T-cell (primary cell): ENCODE data around the gene PLBD2. TPM values are rescaled to one million over a fixed set of nuclear protein-coding genes. Genes with fewer than 3 reads are reported as not detected.

Source experiments
- ATAC-seq, 4 experiments: fragments of 200-7000 bp in 3 of 4; fragments of 150-1000 bp in 1 of 4; cut with Tn5 transposase; replicated peaks in 1 of 4; 1 replicate in 3 of 4; 2 replicates in 1 of 4; pipeline ENCODE4 v1.10.0; 2021; ENCODE audit warnings: moderate library complexity in 3 of 4, mild to moderate bottlenecking in 2 of 4, moderate number of reproducible peaks in 1 of 4
- CTCF ChIA-PET, 2 donors: fragments of 300-600 bp; sonication (Branson Sonifier 250); formaldehyde crosslinking; loops; one replicate each; lab custom pipeline; 2022; ENCODE audit warnings: antibody characterized with exemption in 2 of 2; lab: Charles Lee
- POLR2A ChIA-PET, 2 donors: fragments of 300-600 bp; sonication (Branson Sonifier 250); formaldehyde crosslinking; loops; one replicate each; lab custom pipeline; 2022; ENCODE audit warnings: antibody characterized with exemption in 2 of 2; lab: Charles Lee
- DNase-seq, 35 experiments: peaks; one replicate each; pipeline versions ENCODE4 v3.0.0 to v3.0.0-alpha.2; 2013 to 2023
- H3K27ac ChIP-seq: one replicate; pipeline ENCODE4 v1.5.1; 2013; ENCODE audit warnings: low read length
- H3K27me3 ChIP-seq, 2 experiments: replicated peaks in 1 of 2; 1 replicate in 1 of 2; 2 replicates in 1 of 2; pipeline versions ENCODE4 v1.6.1 to v1.7.0; 2013; ENCODE audit warnings: low read length in 1 of 2, mixed read lengths in 1 of 2; ENCODE audit not compliant: control insufficient read depth in 2 of 2, insufficient read depth in 2 of 2; ENCODE audit errors: extremely low read depth in 1 of 2
- H3K36me3 ChIP-seq, 2 donors: 1 replicate in 1 of 2; 2 replicates in 1 of 2; pipeline versions ENCODE4 v1.6.1 to v1.7.0; 2013; ENCODE audit warnings: low read length in 1 of 2; ENCODE audit not compliant: control insufficient read depth in 2 of 2, insufficient read depth in 1 of 2; ENCODE audit errors: extremely low read depth in 1 of 2
- H3K4me1 ChIP-seq, 2 experiments: 1 replicate in 1 of 2; 2 replicates in 1 of 2; pipeline versions ENCODE4 v1.6.1 to v1.7.0; 2013; ENCODE audit warnings: low read length in 2 of 2, mixed read lengths in 1 of 2; ENCODE audit not compliant: insufficient read depth in 2 of 2, control insufficient read depth in 1 of 2; ENCODE audit errors: extremely low read depth in 1 of 2
- H3K4me3 ChIP-seq, 2 donors: 1 replicate in 1 of 2; 2 replicates in 1 of 2; pipeline versions ENCODE4 v1.5.1 to v1.7.0; 2013; ENCODE audit warnings: mild to moderate bottlenecking in 2 of 2, low read length in 1 of 2, moderate library complexity in 1 of 2; ENCODE audit not compliant: control insufficient read depth in 1 of 2; ENCODE audit errors: extremely low read depth in 1 of 2
- H3K9me3 ChIP-seq: 2 replicates; pipeline ENCODE4 v1.7.0; 2013
- H3K27ac Mint-ChIP-seq, 2 donors: one replicate each; pipeline ENCODE4 v1.8.0; 2020 to 2021; ENCODE audit warnings: mild to moderate bottlenecking in 2 of 2, mixed read lengths in 2 of 2
- H3K27me3 Mint-ChIP-seq, 2 donors: one replicate each; pipeline ENCODE4 v1.8.0; 2021 to 2022; ENCODE audit warnings: mixed read lengths in 2 of 2
- H3K36me3 Mint-ChIP-seq: one replicate; pipeline ENCODE4 v1.8.0; 2021; ENCODE audit warnings: mixed read lengths
- H3K4me1 Mint-ChIP-seq, 3 donors: one replicate each; pipeline ENCODE4 v1.8.0; 2020 to 2022; ENCODE audit warnings: mixed read lengths in 3 of 3, mild to moderate bottlenecking in 1 of 3
- H3K4me3 Mint-ChIP-seq, 3 donors: one replicate each; pipeline ENCODE4 v1.8.0; 2020 to 2022; ENCODE audit warnings: mild to moderate bottlenecking in 3 of 3, mixed read lengths in 3 of 3, moderate library complexity in 3 of 3
- H3K9me3 Mint-ChIP-seq, 3 donors: one replicate each; pipeline ENCODE4 v1.8.0; 2020 to 2022; ENCODE audit warnings: mixed read lengths in 3 of 3
- WGBS: methylation state at CpG from one replicate; pipeline ENCODE4 v1.1.5; 2013; ENCODE audit warnings: missing lambda C conversion rate; ENCODE audit not compliant: insufficient coverage; 5-methylcytosine and 5-hydroxymethylcytosine counted together
- total RNA-seq, 35 experiments: library from RNA in 6 of 35; stranded (reverse) in 6 of 35; fragments of 120-200 nt in 1 of 35; gene quantifications; one replicate each; pipeline versions ENCODE4 v1.2.1 to v1.2.4 and lab custom pipeline; 2013 to 2026

PLBD2 gene
- total RNA-seq, 5 donors from 2014 or later (not counting 1 experiment from before 2014, with no cell fraction given), result 14.1 to 19.0 (median 15.1) TPM

GRCh38 chr12:113436586-113436985 is 78.2 kb downstream of the PLBD2 start:
- Mint-ChIP-seq H3K27me3 (peaks cover 9 to 20% of the 10 kb centered on the region in 2 donors), H3K9me3 (no peaks in the 10 kb centered on the region), H3K27ac (no peak overlapping the region), H3K4me1 (no peaks in the 10 kb centered on the region), H3K4me3 (no peak overlapping the region), H3K36me3 (no peaks in the 10 kb centered on the region)
- H3K4me1 ChIP-seq, result no peaks in the 10 kb centered on the region
- CTCF ChIA-PET, result no interaction called here
- no peak overlapping the region for H3K4me3 ChIP-seq
- POLR2A ChIA-PET, result no interaction called here
- no peak for DNase-seq
- H3K36me3 ChIP-seq, result no peaks in the 10 kb centered on the region
- H3K9me3 ChIP-seq, result no peaks in the 10 kb centered on the region
- ATAC-seq, result no peak
- WGBS, result 75% methylated on average over 3 of the region's 6 CpGs
- peaks cover 0 to 38% of the 10 kb centered on the region in 2 experiments for H3K27me3 ChIP-seq
- H3K27ac ChIP-seq, result no peak overlapping the region

GRCh38 chr12:113436993-113437728 is 78.8 kb downstream of the PLBD2 start:
- ATAC-seq (no peak), DNase-seq (no peak)
- H3K4me1 Mint-ChIP-seq, result no peaks in the 10 kb centered on the region
- H3K36me3 Mint-ChIP-seq, result no peaks in the 10 kb centered on the region
- Histone ChIP-seq H3K36me3 (no peaks in the 10 kb centered on the region), H3K27ac (no peak overlapping the region), H3K9me3 (no peaks in the 10 kb centered on the region), H3K4me3 (no peak overlapping the region), H3K27me3 (peaks cover 0 to 41% of the 10 kb centered on the region in 2 experiments), H3K4me1 (no peaks in the 10 kb centered on the region)
- no peak overlapping the region for H3K27ac Mint-ChIP-seq
- WGBS, result 95% methylated on average over 3 of the region's 6 CpGs
- no peak overlapping the region for H3K4me3 Mint-ChIP-seq
- ChIA-PET POLR2A (no interaction called here), CTCF (no interaction called here)
- peaks cover 9 to 22% of the 10 kb centered on the region in 2 donors for H3K27me3 Mint-ChIP-seq
- no peaks in the 10 kb centered on the region for H3K9me3 Mint-ChIP-seq

- no peaks in the 10 kb centered on the region for H3K9me3 ChIP-seq
- no peaks in the 10 kb centered on the region for H3K4me1 ChIP-seq
- H3K4me1 Mint-ChIP-seq, result no peaks in the 10 kb centered on the region
- no peak overlapping the region for H3K27ac Mint-ChIP-seq
- H3K27me3 ChIP-seq, result peaks cover 0 to 41% of the 10 kb centered on the region in 2 experiments
- ChIA-PET POLR2A (no interaction called here), CTCF (no interaction called here)
- H3K27ac ChIP-seq, result no peak overlapping the region
- DNase-seq, result no peak
- ATAC-seq, result no peak
- no peaks in the 10 kb centered on the region for H3K9me3 Mint-ChIP-seq
- H3K4me3 Mint-ChIP-seq, result no peak overlapping the region
- H3K36me3 ChIP-seq, result no peaks in the 10 kb centered on the region
- no peak overlapping the region for H3K4me3 ChIP-seq
- H3K27me3 Mint-ChIP-seq, result peaks cover 9 to 22% of the 10 kb centered on the region in 2 donors
- H3K36me3 Mint-ChIP-seq, result no peaks in the 10 kb centered on the region
- 60% methylated on average over 2 of the region's 9 CpGs for WGBS
Measured at GRCh38 chr12:113437729-113438100, 79.3 kb downstream of the PLBD2 start.

GRCh38 chr12:113438523-113439300 is 80.3 kb downstream of the PLBD2 start:
- peaks cover 9 to 16% of the 10 kb centered on the region in 2 donors for H3K27me3 Mint-ChIP-seq
- no peaks in the 10 kb centered on the region for H3K4me1 Mint-ChIP-seq
- Histone ChIP-seq H3K27ac (no peak overlapping the region), H3K4me3 (no peak overlapping the region), H3K36me3 (no peaks in the 10 kb centered on the region), H3K4me1 (no peaks in the 10 kb centered on the region), H3K9me3 (no peaks in the 10 kb centered on the region), H3K27me3 (peaks cover 0 to 38% of the 10 kb centered on the region in 2 experiments)
- ChIA-PET CTCF (no interaction called here), POLR2A (no interaction called here)
- WGBS, result 54% methylated on average over 4 of the region's 4 CpGs
- no peaks in the 10 kb centered on the region for H3K36me3 Mint-ChIP-seq
- ATAC-seq (no peak), DNase-seq (no peak)
- H3K27ac Mint-ChIP-seq, result no peak overlapping the region
- H3K9me3 Mint-ChIP-seq, result no peaks in the 10 kb centered on the region
- no peak overlapping the region for H3K4me3 Mint-ChIP-seq

GRCh38 chr12:113439301-113439597 is 80.9 kb downstream of the PLBD2 start:
- no peak overlapping the region for H3K4me3 ChIP-seq
- H3K9me3 Mint-ChIP-seq, result no peaks in the 10 kb centered on the region
- ChIA-PET CTCF (no interaction called here), POLR2A (no interaction called here)
- WGBS, result 31% methylated on average over 2 of the region's 4 CpGs
- no peaks in the 10 kb centered on the region for H3K4me1 ChIP-seq
- no peak overlapping the region for H3K4me3 Mint-ChIP-seq
- H3K27me3 Mint-ChIP-seq, result peaks cover 9 to 19% of the 10 kb centered on the region in 2 donors
- no peak for ATAC-seq
- no peak overlapping the region for H3K27ac Mint-ChIP-seq
- H3K36me3 ChIP-seq, result no peaks in the 10 kb centered on the region
- no peaks in the 10 kb centered on the region for H3K9me3 ChIP-seq
- H3K27ac ChIP-seq, result no peak overlapping the region
- no peaks in the 10 kb centered on the region for H3K36me3 Mint-ChIP-seq
- DNase-seq, result no peak
- H3K4me1 Mint-ChIP-seq, result no peaks in the 10 kb centered on the region
- peaks cover 0 to 38% of the 10 kb centered on the region in 2 experiments for H3K27me3 ChIP-seq

- Mint-ChIP-seq H3K27ac (no peak overlapping the region), H3K9me3 (no peaks in the 10 kb centered on the region), H3K4me1 (no peaks in the 10 kb centered on the region), H3K36me3 (no peaks in the 10 kb centered on the region), H3K4me3 (no peak overlapping the region), H3K27me3 (peaks cover 9 to 19% of the 10 kb centered on the region in 2 donors)
- Histone ChIP-seq H3K4me1 (no peaks in the 10 kb centered on the region), H3K27ac (no peak overlapping the region), H3K27me3 (peaks cover 0 to 37% of the 10 kb centered on the region in 2 experiments), H3K36me3 (no peaks in the 10 kb centered on the region), H3K9me3 (no peaks in the 10 kb centered on the region), H3K4me3 (no peak overlapping the region)
- ChIA-PET CTCF (no interaction called here), POLR2A (no interaction called here)
- 40% methylated on average over 8 of the region's 8 CpGs for WGBS
- ATAC-seq (no peak), DNase-seq (no peak)
Measured at GRCh38 chr12:113439606-113440030, 81.2 kb downstream of the PLBD2 start.
